GM12874 (cell line): ENCODE measurements around the gene DGUOK.

ENCODE experiments used
- CTCF ChIP-seq: IDR thresholded peaks from 2 replicates; pipeline ENCODE4 v1.5.1; 2011; ENCODE audit warnings: low read depth, mild to moderate bottlenecking, control low read depth, low read length, moderate library complexity; ENCODE audit not compliant: insufficient read depth

Gene DGUOK

GRCh38 chr2:73896362-73897239 lies 30.1 kb upstream of the DGUOK start:
- no peak for TF ChIP-seq CTCF

- TF ChIP-seq CTCF = no peak
Observed at GRCh38 chr2:73897240-73897583, 29.5 kb upstream of the DGUOK start.

GRCh38 chr2:73897934-73898333 lies 28.7 kb upstream of the DGUOK start:
- TF ChIP-seq CTCF = no peak

- TF ChIP-seq CTCF = no peak
Observed at GRCh38 chr2:73899801-73900336, 26.8 kb upstream of the DGUOK start.

- no peak for TF ChIP-seq CTCF
Observed at GRCh38 chr2:73901143-73901542, 25.5 kb upstream of the DGUOK start.

GRCh38 chr2:73902284-73902683 lies 24.4 kb upstream of the DGUOK start:
- TF ChIP-seq CTCF = no peak

- no peak for TF ChIP-seq CTCF
Observed at GRCh38 chr2:73903313-73903712, 23.4 kb upstream of the DGUOK start.
